Measurements from ENCODE around the gene STAU1.

STAU1 gene

GRCh38 chr20:49187851-49188641 is at the start of gene STAU1:
Gene STAU1, minus strand, starts transcription at chr20:49188334. Its CDS starts 22,133 bp downstream, at chr20:49166201.
- peak; percentile 62 to 97 (median 92) for DNase-seq

- no peak for DNase-seq
Measured at GRCh38 chr20:49237531-49237930, 49.4 kb upstream of the STAU1 start.

GRCh38 chr20:49236301-49236700 is 48.2 kb upstream of the STAU1 start:
- no peak for DNase-seq

GRCh38 chr20:49234831-49235230 is 46.7 kb upstream of the STAU1 start:
- DNase-seq, result no peak

- DNase-seq, result no peak
Measured at GRCh38 chr20:49233226-49233625, 45.1 kb upstream of the STAU1 start.

- DNase-seq, result no peak
Measured at GRCh38 chr20:49231471-49231870, 43.3 kb upstream of the STAU1 start.

GRCh38 chr20:49230561-49231133 is 42.5 kb upstream of the STAU1 start:
- peak in 8 of 14 donors; percentile 19 to 64 (median 34) for DNase-seq

- DNase-seq, result peak in 2 of 14 donors; percentile 10 to 30
Measured at GRCh38 chr20:49230021-49230420, 41.9 kb upstream of the STAU1 start.

GRCh38 chr20:49229381-49229780 is 41.2 kb upstream of the STAU1 start:
- DNase-seq, result peak in 1 of 14 donors; percentile 1

- DNase-seq, result peak in 1 of 14 donors; percentile 42
Measured at GRCh38 chr20:49228676-49229075, 40.5 kb upstream of the STAU1 start.

GRCh38 chr20:49225896-49226295 is 37.8 kb upstream of the STAU1 start:
- DNase-seq, result no peak

GRCh38 chr20:49219924-49220831 is 32.0 kb upstream of the STAU1 start:
- DNase-seq, result peak in 2 of 14 donors; percentile 18 to 30

- DNase-seq, result peak; percentile 74 to 98 (median 96)
Measured at GRCh38 chr20:49219091-49219923, 31.2 kb upstream of the STAU1 start, which contains the start of gene DDX27. Gene DDX27, plus strand, starts transcription at chr20:49219416. Its CDS starts 33 bp downstream, at chr20:49219449.

GRCh38 chr20:49218739-49219090 is 30.6 kb upstream of the STAU1 start:
- peak in 2 of 14 donors; percentile 19 to 34 for DNase-seq

GRCh38 chr20:49216991-49217578 is 29.0 kb upstream of the STAU1 start:
- peak; percentile 6 to 86 (median 74) for DNase-seq

GRCh38 chr20:49215232-49215631 is 27.1 kb upstream of the STAU1 start:
- no peak for DNase-seq

- no peak for DNase-seq
Measured at GRCh38 chr20:49214571-49214970, 26.4 kb upstream of the STAU1 start.

GRCh38 chr20:49210757-49211110 is 22.6 kb upstream of the STAU1 start:
- DNase-seq, result no peak

GRCh38 chr20:49210101-49210756 is 22.1 kb upstream of the STAU1 start:
- no peak for DNase-seq

- DNase-seq, result no peak
Measured at GRCh38 chr20:49207076-49207475, 18.9 kb upstream of the STAU1 start.

- DNase-seq, result no peak
Measured at GRCh38 chr20:49203746-49204145, 15.6 kb upstream of the STAU1 start.
